ENCODE data around the gene RHOT2.

DNA sequence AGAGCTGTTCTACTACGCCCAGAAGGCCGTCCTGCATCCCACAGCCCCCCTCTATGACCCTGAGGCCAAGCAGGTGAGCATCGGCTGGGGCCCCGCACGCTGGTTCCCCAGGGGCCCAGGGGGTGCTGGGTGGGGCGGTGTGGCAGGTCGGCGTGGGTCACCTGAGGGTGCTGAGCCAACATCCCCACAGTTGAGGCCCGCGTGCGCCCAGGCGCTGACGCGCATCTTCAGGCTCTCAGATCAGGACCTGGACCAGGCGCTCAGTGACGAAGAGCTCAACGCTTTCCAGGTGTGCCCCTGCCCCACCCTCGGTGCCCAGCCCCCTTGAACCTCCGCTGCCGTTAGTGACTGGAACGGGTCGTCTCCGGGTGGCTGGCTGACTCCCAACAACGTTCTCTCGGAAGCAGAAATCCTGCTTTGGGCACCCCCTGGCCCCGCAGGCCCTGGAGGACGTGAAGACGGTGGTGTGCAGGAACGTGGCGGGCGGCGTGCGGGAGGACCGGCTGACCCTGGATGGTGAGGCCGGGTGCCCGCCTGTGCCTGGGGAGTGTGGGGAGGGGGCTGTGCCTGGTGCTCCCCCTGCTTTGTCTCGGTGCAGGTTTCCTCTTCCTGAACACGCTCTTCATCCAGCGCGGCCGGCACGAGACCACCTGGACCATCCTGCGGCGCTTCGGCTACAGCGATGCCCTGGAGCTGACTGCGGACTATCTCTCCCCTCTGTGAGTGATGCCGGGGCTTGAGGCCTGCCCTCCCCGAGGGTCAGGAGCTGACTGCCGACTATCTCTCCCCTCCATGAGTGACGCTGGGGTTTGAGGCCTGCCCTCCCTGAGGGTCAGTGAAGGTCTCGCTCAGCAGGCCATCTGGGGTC lies 2.8 kb downstream of the RHOT2 start:
- TF ChIP-seq, protein P1, sequence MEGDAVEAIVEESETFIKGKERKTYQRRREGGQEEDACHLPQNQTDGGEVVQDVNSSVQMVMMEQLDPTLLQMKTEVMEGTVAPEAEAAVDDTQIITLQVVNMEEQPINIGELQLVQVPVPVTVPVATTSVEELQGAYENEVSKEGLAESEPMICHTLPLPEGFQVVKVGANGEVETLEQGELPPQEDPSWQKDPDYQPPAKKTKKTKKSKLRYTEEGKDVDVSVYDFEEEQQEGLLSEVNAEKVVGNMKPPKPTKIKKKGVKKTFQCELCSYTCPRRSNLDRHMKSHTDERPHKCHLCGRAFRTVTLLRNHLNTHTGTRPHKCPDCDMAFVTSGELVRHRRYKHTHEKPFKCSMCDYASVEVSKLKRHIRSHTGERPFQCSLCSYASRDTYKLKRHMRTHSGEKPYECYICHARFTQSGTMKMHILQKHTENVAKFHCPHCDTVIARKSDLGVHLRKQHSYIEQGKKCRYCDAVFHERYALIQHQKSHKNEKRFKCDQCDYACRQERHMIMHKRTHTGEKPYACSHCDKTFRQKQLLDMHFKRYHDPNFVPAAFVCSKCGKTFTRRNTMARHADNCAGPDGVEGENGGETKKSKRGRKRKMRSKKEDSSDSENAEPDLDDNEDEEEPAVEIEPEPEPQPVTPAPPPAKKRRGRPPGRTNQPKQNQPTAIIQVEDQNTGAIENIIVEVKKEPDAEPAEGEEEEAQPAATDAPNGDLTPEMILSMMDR (IDR thresholded peaks at IDR 0.05; ENCODE audit: control extremely low read depth in 1 of 3, insufficient read depth in 1 of 3, low read depth in 1 of 3, low read length in 3 of 3) = no peak
- no peak for TF ChIP-seq KDM1A (IDR thresholded peaks at IDR 0.05; ENCODE audit: borderline replicate concordance, low read length)

Data from H1 (cell line).